HK-2 (cell line): ENCODE data around the gene MYO18A.
"Not testable (repeated sequence)": the region's sequence is repeated elsewhere in the genome, so short reads cannot be mapped to it uniquely, and the experiment has no call there.

Source experiments
- DNase-seq: peaks from one replicate; pipeline ENCODE4 v3.0.0-alpha.2; 2018; ENCODE audit not compliant: unreplicated experiment

Gene MYO18A

DNA sequence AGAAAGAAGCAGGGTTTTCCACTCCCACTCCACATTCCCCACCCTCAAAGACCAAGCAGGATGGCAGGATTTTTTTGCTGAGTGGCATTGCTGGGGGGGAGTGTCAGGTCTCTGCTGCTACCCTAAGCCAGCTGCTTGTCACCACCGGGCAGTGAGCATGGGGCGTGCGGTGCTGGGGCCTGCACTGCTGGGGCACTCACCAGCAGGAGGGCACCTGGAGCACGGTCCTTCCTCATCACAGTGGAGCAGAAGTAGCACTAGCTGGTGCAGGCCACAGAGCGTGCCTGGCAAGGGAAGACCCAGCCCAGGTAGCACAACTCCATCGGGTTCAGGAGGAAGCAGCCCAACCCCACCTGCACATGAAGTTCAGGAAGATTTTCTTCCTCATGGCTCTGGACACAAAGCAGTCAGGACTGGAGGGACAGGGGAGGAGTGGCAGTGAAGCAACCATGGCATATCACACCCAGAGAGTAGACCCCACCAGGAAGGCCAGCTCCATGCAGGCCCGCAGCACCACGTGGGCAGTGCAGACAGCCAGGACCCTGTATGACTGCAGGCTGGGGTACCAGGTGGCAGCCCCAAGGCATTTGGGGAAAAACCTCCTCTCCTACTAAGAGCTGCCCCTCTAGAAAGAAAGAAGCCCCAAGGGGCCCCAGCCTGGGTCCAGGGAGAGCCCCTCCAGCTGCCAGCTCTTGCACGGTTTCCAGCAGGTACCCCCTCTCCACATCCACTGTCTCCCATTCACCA, 16.7 kb upstream of the MYO18A start:
- no peak for DNase-seq

DNA sequence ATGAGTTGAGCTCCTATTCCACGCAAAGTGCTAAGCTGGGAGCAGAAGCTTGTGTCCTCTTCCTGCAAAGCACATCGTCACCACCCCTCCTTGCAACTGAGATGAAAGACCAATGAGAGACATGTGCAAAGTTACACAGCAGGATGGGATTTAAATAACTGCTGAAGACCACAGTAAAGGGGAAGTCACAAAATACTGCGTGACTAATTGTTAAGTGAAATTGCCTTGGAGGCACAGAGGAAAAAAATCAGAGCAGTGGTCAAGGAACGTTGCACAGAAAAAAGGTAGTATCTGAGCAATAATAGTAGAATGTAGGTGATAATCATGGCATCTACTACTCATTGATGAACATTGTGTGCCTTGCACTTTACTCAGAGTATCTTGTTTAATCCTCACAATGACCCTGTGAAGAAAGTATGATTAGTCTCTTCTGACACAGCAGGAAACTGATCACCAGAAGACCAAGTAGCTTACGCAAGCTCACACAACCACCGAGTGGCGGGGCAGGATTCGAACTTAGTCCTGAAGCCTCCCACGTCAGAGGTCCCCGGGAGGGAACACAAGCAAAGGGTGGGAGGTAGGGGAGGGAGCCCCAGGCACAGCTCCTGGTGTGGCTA, 15.4 kb upstream of the MYO18A start:
- DNase-seq: no peak

DNA sequence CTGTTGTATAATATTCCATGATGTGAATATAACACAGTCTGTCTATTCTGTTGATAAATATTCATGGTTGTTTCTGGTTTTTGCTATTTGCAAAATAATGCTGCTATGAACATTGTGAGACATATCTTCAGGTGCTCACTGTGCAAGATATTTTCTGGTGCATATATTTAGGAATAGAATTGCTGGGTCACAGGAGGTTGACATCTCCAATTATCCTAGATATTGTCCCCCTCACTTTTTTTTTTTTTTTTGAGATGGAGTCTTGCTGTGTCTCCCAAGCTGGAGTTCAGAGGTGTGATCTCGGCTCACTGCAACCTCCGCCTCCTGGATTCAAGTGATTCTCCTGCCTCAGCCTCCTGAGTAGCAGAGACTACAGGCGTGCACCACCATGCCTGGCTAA, 14.5 kb upstream of the MYO18A start:
- no peak for DNase-seq

DNA sequence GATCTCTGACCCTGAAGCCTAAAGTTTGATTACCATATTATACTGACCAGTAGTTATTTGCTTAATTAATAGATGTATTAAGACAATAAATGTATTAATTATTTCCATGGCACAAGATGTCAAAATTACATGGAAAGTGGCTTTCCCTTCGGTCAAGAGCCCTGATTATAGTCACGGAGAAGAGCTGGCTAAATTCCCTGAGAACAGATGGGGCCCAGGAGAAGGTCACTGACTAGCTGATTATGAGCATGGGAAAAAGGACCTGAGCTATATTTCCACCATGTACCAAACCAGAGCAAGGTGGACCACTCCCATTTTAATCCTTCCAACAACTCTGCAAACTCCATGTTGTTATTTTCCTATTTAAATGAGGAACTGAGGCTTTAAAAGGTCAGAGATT, 12.9 kb upstream of the MYO18A start:
- no peak for DNase-seq

DNA sequence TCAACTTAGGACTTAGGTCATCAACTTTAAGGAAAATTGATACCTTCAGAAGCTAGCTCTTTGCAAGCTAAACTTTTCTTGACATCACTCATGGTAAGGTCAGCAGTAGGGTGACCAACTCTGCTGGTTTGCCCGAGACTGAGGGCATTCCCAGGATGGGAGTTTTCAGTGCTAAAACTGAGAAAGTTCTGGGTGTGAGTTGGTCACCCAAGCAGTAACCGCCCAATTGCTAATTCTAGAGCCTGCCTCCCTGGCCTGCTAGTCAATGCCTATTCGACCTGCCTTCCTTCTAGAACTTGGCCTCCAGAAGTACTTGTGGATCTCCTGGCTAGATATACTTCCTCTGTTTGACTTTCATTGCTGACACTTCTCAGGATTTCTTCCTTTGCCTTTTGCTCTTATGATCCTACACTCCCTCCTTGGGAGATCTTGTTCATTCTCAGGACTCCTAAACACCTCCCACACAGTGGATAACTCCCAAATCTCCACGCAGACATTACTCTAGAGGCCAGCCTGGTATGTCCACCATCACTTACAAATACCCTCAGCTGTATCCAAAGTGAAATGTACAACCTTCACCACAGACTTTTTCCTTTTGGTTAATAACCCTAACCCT, 10.5 kb upstream of the MYO18A start:
- DNase-seq: no peak

DNA sequence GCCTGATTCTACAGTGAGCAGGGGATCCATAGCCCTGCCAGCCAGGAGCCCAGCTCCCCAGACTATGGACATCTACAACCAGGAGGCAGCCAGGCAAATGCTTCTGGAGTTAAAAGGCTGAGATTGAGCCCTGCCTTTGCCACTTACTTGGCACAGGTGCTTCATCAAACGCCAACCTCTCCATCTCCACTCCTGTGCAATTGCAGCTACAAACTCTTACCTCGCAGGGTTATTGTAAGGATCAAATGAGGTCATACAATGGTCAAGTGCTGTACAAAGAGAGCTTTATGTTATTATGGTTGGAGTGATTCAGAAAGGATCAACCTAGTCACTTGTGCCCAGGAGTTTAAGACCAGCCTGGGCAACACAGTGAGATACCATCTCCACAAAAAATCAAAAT, 9.8 kb upstream of the MYO18A start:
- no peak for DNase-seq

DNA sequence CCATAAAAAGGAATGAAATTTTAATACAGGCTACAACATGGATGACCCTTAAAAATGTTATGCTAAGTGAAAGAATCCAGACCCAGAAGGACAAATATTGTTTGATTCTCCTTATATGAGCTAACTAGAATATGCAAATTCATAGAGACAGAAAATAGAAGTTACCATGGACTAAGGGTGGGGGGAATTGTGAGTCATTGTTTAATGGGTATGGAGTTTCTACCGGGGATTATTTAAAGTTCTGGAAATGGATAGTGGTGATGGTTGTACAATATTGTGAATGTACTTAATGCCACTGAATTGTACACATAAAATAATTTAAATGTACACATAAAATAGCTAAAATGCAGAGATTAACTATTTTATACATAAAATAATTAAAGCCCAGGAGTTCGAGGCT, 9.2 kb upstream of the MYO18A start:
- no peak for DNase-seq

DNA sequence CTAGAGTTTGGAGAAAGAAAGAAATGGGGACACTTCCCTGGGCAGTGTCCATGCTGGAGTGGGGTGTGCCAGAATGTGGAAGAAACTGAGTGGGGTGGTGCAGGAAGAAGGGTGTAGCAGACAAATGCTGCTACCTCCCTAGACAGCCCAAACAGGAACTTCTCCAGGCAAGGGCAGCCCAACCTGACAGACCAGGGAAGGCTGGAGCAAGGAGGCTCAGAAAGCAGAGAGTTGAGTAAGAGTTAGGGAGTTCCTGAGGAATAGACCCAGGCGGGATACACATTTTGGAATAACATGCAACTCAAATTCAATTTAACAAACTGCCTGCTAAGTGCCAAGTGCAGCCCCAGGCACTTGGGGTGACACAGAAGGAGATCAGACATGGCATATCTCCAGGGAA, 1.0 kb upstream of the MYO18A start:
- no peak for DNase-seq

DNA sequence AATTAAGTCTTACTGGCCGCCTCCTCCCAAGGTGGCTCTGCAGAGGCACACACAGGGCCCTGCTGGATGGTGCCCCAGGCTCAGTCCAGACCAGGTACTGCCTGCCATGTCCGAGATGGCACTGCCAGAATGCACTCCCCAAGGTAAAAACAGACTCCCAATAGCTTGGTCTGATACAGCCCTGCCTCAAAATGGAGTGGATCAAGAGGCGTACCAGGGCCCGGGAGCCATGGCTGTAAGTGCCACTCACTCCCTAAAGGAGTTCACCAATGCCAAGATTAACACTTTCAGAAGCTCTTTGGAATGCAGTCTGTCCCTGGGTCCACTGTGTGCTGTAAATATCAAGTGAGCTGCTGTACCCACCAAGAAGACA, 576 bp upstream of the MYO18A start:
- no peak for DNase-seq

DNA sequence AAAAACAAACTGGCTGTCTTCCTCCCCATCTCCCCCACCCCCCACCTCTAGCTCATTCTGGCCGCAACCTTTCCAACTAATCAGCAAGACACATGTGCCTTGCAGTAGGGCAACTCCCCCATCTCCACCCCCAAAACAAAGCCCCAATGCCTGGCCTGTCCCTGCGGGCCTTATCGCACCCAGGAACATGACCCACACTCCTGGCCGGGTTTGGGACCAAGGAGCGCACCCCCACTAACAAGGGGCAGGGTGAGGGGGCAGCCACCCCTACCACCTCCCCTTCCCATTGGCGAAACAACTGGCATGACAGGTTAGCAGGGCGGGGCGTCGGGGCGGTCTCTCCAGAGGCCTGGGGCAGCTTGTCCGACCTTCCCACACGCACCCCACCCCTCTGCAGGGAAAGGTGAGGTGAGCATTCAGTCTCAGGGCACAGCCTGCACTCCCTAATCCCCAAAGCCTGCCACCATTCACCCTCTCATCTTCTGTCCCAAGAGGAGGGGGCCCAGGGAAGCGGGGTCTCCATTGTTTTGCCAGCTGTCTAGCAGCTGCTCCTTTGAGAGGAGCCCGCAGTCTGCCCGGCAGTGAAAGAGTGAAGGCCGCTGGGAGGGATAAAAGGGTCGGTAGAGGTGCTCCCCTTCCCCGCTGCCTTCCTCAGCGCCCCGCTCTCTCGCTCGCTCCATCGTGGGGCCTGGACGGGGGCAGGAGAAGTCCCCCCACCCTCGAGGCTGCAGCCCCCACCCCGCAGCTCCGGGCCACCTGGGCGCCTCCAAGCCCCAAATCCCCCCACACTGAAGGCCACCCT, 765 bp downstream of the MYO18A start:
- peak; percentile 52 for DNase-seq

DNA sequence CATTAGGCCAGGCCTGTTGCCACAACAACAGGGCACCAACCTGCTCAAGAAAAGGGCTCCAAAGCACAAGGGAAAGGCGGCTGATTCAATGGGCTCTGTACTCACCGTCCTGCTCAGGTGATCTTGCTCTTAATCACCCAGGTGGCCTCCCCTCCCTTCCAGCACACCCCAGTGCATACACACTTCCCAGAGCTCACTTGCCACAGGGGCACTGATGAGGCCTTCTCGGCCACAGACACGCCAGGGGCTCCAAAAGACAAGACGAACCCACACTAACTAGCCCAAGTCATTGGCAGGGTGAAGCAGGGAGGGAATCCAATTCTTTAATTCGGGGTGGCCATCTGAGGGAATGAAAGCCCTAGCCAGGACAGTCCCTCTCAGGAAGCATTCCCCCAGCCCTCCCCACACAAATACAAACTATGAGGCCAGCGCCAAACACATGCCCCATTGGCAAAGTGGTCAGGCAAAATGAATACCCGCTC, 1.4 kb downstream of the MYO18A start:
- no peak for DNase-seq

DNA sequence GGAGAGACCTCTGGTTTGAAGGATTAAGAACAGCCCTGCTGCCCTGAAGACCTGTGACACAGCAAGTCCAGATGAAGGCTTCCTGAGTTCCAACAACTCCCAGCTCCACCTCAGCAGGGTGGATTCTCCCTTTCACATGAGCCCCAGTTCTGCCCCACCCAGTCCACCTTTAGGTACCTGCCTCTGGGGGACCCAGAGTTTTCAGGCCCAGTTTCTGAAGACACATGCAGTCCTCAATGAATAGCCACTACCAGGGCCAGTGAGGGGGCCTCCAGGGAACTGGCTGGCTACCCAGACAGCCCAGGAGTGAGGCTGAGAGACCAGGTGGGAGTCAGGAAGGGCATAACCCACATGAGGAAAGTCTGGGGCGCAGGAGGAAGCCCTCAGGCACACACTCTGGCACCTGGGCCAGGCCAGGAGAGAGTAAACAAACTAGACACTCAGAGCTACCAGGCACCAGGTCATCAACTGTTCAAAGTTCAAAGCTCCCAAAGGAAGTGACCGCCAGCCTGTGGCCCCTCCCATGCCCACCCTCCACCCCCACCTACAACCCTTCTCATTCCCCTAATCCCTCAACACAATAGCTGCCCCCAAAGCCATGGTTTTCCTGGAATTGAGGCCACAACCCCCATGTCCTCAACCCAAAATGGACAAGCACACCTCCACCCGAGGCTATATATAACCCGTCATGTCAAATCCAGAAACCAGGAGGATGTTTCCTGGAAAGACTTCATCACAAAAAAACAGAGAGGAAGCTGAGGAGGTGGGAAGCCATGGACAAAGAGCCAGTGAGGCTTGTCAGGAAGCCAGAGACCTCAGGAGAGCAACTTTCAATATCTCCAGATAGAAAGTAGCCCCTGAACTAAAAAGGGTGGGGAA, 2.1 kb downstream of the MYO18A start:
- DNase-seq: no peak

DNA sequence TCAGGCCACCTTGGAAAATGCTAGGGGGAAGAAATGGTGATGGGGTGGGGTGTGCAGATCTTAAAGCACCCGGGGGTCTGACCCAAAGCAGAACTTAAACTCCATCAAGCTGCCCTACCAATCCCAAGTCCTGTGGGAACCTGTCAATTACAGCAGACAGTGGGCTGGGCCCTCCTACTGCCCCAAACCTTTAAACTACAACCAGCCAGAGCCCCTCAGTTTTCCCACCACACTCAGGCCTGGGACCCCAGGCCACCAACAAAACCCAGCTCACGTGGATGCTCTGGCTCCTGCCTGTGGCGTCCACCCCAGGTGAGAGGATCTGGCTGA, 2.7 kb downstream of the MYO18A start:
- no peak for DNase-seq

DNA sequence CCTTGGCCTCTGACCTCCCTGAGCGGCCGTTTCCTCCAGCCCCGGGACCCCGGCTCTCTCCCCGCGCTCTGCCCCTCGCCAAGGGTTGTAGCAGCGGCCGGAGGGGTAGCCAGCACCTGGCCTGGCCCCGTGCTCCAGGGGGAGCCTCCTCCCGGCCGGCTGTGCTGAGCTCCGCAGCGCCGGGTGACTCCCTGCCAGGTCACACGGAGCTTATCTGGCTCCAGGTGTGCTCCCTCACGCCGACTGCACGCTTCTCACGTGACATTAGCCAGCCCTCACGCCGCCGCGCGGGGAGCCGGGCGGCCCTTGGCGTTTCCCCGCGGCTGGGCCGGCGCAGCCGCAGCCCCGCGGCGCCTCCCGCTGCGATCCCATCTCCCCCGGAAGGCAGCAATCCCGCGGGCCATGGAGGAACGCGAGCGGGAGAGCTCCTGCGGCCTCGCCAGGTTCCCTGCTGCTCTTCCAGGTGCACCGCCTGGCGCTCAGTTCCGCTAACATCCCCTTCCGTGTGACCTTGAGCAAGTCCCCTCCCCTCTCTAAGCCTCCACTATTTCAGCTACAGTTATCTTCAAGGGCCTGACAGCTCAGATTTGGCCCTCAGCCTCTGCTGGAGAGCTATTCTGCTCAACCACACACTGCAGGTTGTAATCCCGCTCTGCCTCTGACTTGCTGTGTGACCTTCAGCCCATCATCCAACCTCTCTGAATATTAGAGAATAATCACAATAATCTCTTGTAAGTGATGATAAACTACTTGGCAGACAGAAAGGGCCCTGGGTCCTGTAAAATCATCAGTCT, 3.4 kb downstream of the MYO18A start:
- peak; percentile 41 for DNase-seq

DNA sequence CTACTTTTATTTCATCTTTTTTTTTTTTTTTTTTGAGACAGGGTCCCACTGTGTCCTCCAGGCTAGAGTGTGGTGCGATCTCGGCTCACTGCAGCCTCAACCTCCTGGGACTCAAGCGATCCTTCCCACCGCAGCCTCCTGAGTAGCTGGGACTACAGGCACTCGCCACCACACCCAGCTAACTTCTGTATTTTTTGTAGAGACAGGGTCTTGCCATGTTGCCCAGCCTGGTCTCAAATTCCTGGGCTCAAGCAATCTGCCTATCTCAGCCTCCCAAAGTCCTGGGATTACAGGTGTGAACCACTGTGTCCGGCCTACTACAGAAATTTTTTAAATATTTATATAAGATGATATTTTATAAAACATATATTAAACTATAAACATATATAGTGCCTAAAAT, 4.8 kb downstream of the MYO18A start:
- no peak for DNase-seq

DNA sequence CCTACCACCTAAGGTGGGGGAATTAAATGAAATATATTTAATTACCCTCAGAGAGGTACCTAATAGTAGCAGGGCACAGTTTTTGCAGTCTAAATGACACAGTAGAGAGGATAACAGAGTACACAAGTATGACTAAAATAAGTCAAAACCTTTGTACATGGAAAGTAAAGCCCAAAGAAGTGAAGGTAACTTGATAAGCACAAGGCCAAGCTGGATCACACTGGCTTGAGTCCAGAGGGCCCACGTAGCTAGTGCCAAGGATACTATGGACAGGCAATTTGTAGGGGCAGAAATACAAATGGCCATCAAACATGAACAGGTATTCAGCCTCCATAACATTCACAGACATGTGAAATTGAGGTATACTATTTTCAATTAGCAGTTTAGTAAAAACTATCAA, 7.6 kb downstream of the MYO18A start:
- DNase-seq: no peak

DNA sequence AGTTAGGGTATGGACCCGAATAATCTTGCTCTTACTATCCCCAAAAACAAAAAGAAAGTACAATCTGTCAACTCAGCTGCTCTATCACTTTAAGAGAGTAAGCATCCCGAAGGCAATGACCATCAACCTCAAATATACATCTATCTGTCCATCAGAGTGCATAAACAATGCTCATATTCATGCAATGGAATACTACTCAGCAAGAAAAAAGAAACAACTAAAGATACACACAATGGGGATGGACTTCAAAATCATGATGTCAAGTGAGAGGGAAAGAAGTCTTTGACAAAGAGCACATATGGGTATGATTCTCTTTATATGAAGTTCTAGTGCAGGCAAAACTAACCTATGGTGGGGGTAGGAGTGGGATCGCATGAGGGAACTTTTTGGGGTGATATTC, 9.5 kb downstream of the MYO18A start:
- no peak for DNase-seq

DNA sequence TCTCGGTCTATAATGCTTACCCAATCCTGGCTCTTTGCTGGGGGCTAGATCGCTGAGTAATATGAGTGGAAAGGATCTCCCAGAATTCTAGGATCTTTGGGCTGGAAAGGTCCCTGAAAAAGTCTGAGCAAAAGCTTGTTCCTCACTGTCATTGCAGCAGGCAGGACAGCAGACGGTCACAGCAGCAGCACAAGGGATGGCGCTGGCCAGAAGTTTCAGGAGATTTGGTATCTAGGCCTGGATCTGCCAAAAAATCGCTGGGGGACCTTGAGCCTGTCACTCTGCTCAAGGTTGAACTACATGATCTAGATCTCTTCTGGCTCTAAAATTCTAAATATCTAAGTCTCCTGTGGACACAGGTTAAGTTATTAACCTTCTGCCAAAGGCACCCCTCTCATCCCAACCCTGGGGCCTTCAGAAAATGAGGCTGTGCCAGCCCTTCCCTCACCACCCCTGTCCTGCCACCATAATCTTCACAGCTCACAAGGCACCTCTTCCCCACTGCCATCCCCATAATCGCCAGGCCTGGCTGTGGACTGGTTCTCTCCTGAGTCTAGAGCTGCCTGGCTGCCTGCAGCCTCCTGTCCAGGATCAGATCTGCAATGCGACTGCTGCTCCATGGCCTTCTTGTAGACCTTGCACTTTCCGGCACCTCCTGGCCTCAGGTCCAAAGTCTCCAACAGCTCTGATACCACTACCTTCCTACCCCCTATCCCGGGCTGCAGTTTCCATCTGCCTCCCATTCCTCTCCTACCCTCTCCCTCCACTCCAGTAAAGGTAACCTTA, 10.2 kb downstream of the MYO18A start:
- DNase-seq: no peak

DNA sequence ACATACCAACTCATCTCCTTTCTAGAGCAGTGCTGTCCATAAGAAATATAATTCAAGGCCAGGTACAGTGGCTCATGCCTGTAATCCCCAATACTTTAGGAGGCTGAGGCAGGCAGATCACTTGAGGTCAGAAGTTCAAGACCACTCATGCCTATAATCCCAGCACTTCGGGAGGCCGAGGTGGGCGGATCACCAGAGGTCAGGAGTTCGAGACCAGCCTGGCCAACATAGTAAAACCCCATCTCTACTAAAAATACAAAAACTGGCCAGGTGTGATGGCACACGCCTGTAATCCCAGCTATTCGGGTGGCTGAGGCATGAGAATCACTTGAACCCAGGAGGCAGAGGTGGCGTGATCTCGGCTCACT, 11.5 kb downstream of the MYO18A start:
- DNase-seq: not testable (repeated sequence)
